Ishikawa (cell line): ENCODE data around the gene ZNF132.

ENCODE experiments used
- CEBPB ChIP-seq: IDR thresholded peaks from 2 replicates; pipeline ENCODE4 v1.6.1; 2012
- CREB1 ChIP-seq: IDR thresholded peaks from 2 replicates; pipeline ENCODE4 v1.6.1; 2012; ENCODE audit warnings: low read depth
- EGR1 ChIP-seq: IDR thresholded peaks from 2 replicates; pipeline ENCODE4 v1.6.1; 2012
- EP300 ChIP-seq: IDR thresholded peaks from 2 replicates; pipeline ENCODE4 v1.6.1; 2012; ENCODE audit warnings: borderline replicate concordance
- FOXM1 ChIP-seq: IDR thresholded peaks from 2 replicates; pipeline ENCODE4 v1.6.1; 2012; ENCODE audit warnings: low read depth, borderline replicate concordance
- MAX ChIP-seq: IDR thresholded peaks from 2 replicates; pipeline ENCODE4 v1.6.1; 2012
- NFIC ChIP-seq: IDR thresholded peaks from 2 replicates; pipeline ENCODE4 v1.6.1; 2012
- RAD21 ChIP-seq: IDR thresholded peaks from 2 replicates; pipeline ENCODE4 v1.6.1; 2012; ENCODE audit warnings: low read depth
- REST ChIP-seq: IDR thresholded peaks from 2 replicates; pipeline ENCODE4 v1.6.1; 2012; ENCODE audit warnings: low read depth, mild to moderate bottlenecking
- TAF1 ChIP-seq: IDR thresholded peaks from 2 replicates; pipeline ENCODE4 v1.6.1; 2012; ENCODE audit warnings: low read depth, mild to moderate bottlenecking
- TCF12 ChIP-seq: IDR thresholded peaks from 2 replicates; pipeline ENCODE4 v1.6.1; 2012; ENCODE audit warnings: low read depth
- USF1 ChIP-seq: IDR thresholded peaks from 2 replicates; pipeline ENCODE4 v1.6.1; 2012
- YY1 ChIP-seq: IDR thresholded peaks from 2 replicates; pipeline ENCODE4 v1.6.1; 2012; ENCODE audit warnings: low read depth
- ZBTB7A ChIP-seq: IDR thresholded peaks from 2 replicates; pipeline ENCODE4 v1.6.1; 2012; ENCODE audit warnings: low read depth

- TF ChIP-seq FOXM1 (no peak), EP300 (no peak), EGR1 (no peak), REST (no peak), USF1 (no peak), ZBTB7A (no peak), TAF1 (no peak), RAD21 (no peak), CREB1 (no peak), MAX (no peak), CEBPB (no peak), TCF12 (no peak), YY1 (no peak), NFIC (no peak)
Observed at GRCh38 chr19:58417071-58417470, 22.9 kb downstream of the ZNF132 start.
